ENCODE results near the gene GGTA1.
"Not testable (repeated sequence)": the region's sequence is repeated elsewhere in the genome, so short reads cannot be mapped to it uniquely, and the experiment has no call there.

GRCh38 chr9:121437046-121437445, 62.6 kb downstream of the GGTA1 start:
- TF ChIP-seq CTCF (conservative IDR thresholded peaks at IDR 0.05; ENCODE audit: low read length); EZH2phosphoT487 (IDR thresholded peaks at IDR 0.05; ENCODE audit: borderline replicate concordance): not testable (repeated sequence)

Data from Loucy (cell line).